Sigmoid colon (tissue), 4 donors: Measurements from ENCODE around the gene XYLT1.

Source experiments
- CTCF ChIP-seq, 4 experiments: fragments of 450-650 bp in 3 of 4; fragments of 200-600 bp in 1 of 4; IDR thresholded peaks; one replicate each; pipeline ENCODE4 v1.5.1; 2016 to 2019; ENCODE audit warnings: antibody characterized with exemption in 4 of 4, mild to moderate bottlenecking in 3 of 4, moderate library complexity in 2 of 4
- EP300 ChIP-seq, 4 donors: sonication (generic); formaldehyde crosslinking; IDR thresholded peaks; one replicate each; pipeline ENCODE4 v1.6.1; 2017; ENCODE audit warnings: antibody characterized with exemption in 4 of 4
- POLR2A ChIP-seq, 2 donors: fragments of 450-650 bp; IDR thresholded peaks; one replicate each; pipeline ENCODE4 v1.6.1; 2016; ENCODE audit warnings: antibody characterized with exemption in 2 of 2, mild to moderate bottlenecking in 2 of 2, moderate library complexity in 2 of 2
- POLR2AphosphoS5 ChIP-seq, 4 donors: sonication (generic); formaldehyde crosslinking; IDR thresholded peaks; one replicate each; pipeline ENCODE4 v1.6.1; 2017; ENCODE audit warnings: antibody characterized with exemption in 4 of 4

GRCh38 chr16:17298238-17298637, 172.5 kb downstream of the XYLT1 start:
- TF ChIP-seq CTCF (IDR thresholded peaks at IDR 0.05) (no peak), POLR2A (IDR thresholded peaks at IDR 0.05) (no peak), EP300 (IDR thresholded peaks at IDR 0.05) (no peak), POLR2AphosphoS5 (IDR thresholded peaks at IDR 0.05) (no peak)
